ENCODE data around the gene ZBTB44.

GRCh38 chr11:130216221-130216550 lies 98.5 kb downstream of the ZBTB44 start:
- no peak for TF ChIP-seq GABPA (IDR thresholded peaks at IDR 0.05 in 1 of 2, conservative IDR thresholded peaks at IDR 0.05 in 1 of 2)
- no peak for TF ChIP-seq REST (IDR thresholded peaks at IDR 0.05)
- no peak for TF ChIP-seq SP1 (IDR thresholded peaks at IDR 0.05)
- no peak for TF ChIP-seq CTCF (IDR thresholded peaks at IDR 0.05; ENCODE audit: low read depth, low read length, missing input control)
